ENCODE measurements around the gene CFH. TPM values are rescaled to one million over a fixed set of nuclear protein-coding genes. Genes with fewer than 3 reads are reported as not detected.

CFH gene
- total and polyA plus RNA-seq, 10 of the 15 experiments (the other 5 are each of a cell fraction or from before 2014, with no cell fraction given): 0.46 TPM; not detected in 9

DNA sequence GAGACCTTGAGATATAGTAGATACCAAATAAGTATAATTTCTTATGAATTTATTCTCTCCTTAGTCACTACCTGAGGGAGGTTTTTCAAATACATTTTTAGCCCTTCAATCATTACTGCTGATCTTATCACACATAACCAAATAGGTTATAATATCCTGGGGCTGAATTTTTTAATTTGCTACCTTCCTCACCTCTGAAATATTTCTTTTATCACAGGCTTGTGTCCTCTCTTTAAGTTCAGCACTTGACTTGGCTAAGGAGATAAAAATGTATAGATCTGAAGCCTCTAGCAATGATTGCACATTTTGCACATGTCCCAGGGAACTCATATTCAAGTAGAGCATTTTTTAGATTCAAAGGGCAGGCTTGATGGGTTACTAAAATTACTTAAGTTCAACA lies 23.1 kb downstream of the CFH start:
- no TSS peak for BruUV-seq (replicated peaks)
- ChIA-PET SMC1A (ENCODE audit: uncharacterized antibody, unreplicated experiment) (interaction anchor here (1.4 kb wide), 1 partner anchor 17 kb away, joined by 3 read pairs; no protein-coding TSS in a partner anchor), CTCF (no interaction called here), POLR2A (no interaction called here), RAD21 (ENCODE audit: unreplicated experiment) (no interaction called here)
- H4K20me1 ChIP-seq (ENCODE audit: control insufficient read depth, insufficient read depth): no peaks in the 10 kb centered on the region
- no peak overlapping the region for H3K4me2 ChIP-seq (ENCODE audit: control insufficient read depth, insufficient read depth)
- DNase-seq (ENCODE audit: low read depth, low spot score) (no peak), FAIRE-seq (no peak), ATAC-seq (no peak)
- H3K9me3 ChIP-seq (replicated peaks; ENCODE audit: control insufficient read depth, insufficient read depth, low read length): no peaks in the 10 kb centered on the region
- no peaks in the 10 kb centered on the region for H3K36me3 ChIP-seq (ENCODE audit: control insufficient read depth in 2 of 2, insufficient read depth in 2 of 2, low read length in 1 of 2)
- in situ Hi-C loops (cut with MboI): loop anchor here (25.0 kb wide), 1 partner anchor 363 kb away; no protein-coding TSS in a partner anchor
- intact Hi-C loops (cut with micrococcal nuclease; ENCODE audit: unreplicated experiment): no loop called here
- no peak overlapping the region for H3K9ac ChIP-seq (ENCODE audit: control insufficient read depth, insufficient read depth, low read length)
- no peaks in the 10 kb centered on the region for H3K4me1 ChIP-seq (ENCODE audit: control insufficient read depth, insufficient read depth, low read length)
- H3K79me2 ChIP-seq (ENCODE audit: control insufficient read depth, insufficient read depth, low read length): no peaks in the 10 kb centered on the region
- H2AFZ ChIP-seq (ENCODE audit: control insufficient read depth, low read depth, low read length): no peak overlapping the region
- H3K27me3 ChIP-seq (replicated peaks in 1 of 2; ENCODE audit: control insufficient read depth in 2 of 2, insufficient read depth in 2 of 2, low read length in 1 of 2): no peaks in the 10 kb centered on the region
- no peak overlapping the region for H3K4me3 ChIP-seq
- no peak for TF ChIP-seq ZNF217 (IDR thresholded peaks at IDR 0.05)
- TF ChIP-seq, protein P1, sequence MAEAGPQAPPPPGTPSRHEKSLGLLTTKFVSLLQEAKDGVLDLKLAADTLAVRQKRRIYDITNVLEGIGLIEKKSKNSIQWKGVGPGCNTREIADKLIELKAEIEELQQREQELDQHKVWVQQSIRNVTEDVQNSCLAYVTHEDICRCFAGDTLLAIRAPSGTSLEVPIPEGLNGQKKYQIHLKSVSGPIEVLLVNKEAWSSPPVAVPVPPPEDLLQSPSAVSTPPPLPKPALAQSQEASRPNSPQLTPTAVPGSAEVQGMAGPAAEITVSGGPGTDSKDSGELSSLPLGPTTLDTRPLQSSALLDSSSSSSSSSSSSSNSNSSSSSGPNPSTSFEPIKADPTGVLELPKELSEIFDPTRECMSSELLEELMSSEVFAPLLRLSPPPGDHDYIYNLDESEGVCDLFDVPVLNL (IDR thresholded peaks at IDR 0.05; ENCODE audit: low read depth, low read length): no peak
- TF ChIP-seq RBBP5 (conservative IDR thresholded peaks at IDR 0.05): no peak
- TF ChIP-seq NR2C2 (IDR thresholded peaks at IDR 0.05; ENCODE audit: borderline replicate concordance, control insufficient read depth, insufficient read length, low read depth): no peak
- TF ChIP-seq, protein P2, sequence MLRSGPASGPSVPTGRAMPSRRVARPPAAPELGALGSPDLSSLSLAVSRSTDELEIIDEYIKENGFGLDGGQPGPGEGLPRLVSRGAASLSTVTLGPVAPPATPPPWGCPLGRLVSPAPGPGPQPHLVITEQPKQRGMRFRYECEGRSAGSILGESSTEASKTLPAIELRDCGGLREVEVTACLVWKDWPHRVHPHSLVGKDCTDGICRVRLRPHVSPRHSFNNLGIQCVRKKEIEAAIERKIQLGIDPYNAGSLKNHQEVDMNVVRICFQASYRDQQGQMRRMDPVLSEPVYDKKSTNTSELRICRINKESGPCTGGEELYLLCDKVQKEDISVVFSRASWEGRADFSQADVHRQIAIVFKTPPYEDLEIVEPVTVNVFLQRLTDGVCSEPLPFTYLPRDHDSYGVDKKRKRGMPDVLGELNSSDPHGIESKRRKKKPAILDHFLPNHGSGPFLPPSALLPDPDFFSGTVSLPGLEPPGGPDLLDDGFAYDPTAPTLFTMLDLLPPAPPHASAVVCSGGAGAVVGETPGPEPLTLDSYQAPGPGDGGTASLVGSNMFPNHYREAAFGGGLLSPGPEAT (IDR thresholded peaks at IDR 0.05; ENCODE audit: low read depth): no peak
- no peak for TF ChIP-seq SMC3 (IDR thresholded peaks at IDR 0.05; ENCODE audit: borderline replicate concordance, low read length)
- TF ChIP-seq HDGF (IDR thresholded peaks at IDR 0.05): no peak
- no peak overlapping the region for H3K27ac ChIP-seq (ENCODE audit: control insufficient read depth, insufficient read depth)

All from GM12878 (cell line).